Esophagus muscularis mucosa (tissue), 3 donors: ENCODE measurements around the gene NCOR1.

ENCODE experiments used
- POLR2A ChIP-seq: fragments of 450-650 bp; IDR thresholded peaks from one replicate; pipeline ENCODE4 v1.6.1; 2017; ENCODE audit warnings: antibody characterized with exemption, moderate library complexity, mild to moderate bottlenecking, low read depth
- TF ChIP-seq, protein P1 (sequence below), 3 experiments: fragments of 200-600 bp in 2 of 3; fragments of 450-650 bp in 1 of 3; sonication (generic) in 2 of 3; IDR thresholded peaks; one replicate each; pipeline ENCODE4 v1.5.1; 2017 to 2019; ENCODE audit warnings: antibody characterized with exemption in 3 of 3, mild to moderate bottlenecking in 2 of 3, moderate library complexity in 1 of 3

- TF ChIP-seq POLR2A, result no peak
- TF ChIP-seq, protein P1, sequence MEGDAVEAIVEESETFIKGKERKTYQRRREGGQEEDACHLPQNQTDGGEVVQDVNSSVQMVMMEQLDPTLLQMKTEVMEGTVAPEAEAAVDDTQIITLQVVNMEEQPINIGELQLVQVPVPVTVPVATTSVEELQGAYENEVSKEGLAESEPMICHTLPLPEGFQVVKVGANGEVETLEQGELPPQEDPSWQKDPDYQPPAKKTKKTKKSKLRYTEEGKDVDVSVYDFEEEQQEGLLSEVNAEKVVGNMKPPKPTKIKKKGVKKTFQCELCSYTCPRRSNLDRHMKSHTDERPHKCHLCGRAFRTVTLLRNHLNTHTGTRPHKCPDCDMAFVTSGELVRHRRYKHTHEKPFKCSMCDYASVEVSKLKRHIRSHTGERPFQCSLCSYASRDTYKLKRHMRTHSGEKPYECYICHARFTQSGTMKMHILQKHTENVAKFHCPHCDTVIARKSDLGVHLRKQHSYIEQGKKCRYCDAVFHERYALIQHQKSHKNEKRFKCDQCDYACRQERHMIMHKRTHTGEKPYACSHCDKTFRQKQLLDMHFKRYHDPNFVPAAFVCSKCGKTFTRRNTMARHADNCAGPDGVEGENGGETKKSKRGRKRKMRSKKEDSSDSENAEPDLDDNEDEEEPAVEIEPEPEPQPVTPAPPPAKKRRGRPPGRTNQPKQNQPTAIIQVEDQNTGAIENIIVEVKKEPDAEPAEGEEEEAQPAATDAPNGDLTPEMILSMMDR (IDR thresholded peaks at IDR 0.05), result no peak
Observed at GRCh38 chr17:16073845-16074244, 141.5 kb downstream of the NCOR1 start.
